GM21723 (cell line): ENCODE results near the gene TEX13A.

ENCODE experiments used
- ATAC-seq: cut with Tn5 transposase; IDR thresholded peaks from one replicate; pipeline ENCODE4 v1.9.1; 2021; ENCODE audit warnings: mild to moderate bottlenecking, moderate library complexity; ENCODE audit not compliant: unreplicated experiment

TEX13A gene

GRCh38 chrX:105179644-105180043, 40.9 kb downstream of the TEX13A start:
- ATAC-seq, result no peak

DNA sequence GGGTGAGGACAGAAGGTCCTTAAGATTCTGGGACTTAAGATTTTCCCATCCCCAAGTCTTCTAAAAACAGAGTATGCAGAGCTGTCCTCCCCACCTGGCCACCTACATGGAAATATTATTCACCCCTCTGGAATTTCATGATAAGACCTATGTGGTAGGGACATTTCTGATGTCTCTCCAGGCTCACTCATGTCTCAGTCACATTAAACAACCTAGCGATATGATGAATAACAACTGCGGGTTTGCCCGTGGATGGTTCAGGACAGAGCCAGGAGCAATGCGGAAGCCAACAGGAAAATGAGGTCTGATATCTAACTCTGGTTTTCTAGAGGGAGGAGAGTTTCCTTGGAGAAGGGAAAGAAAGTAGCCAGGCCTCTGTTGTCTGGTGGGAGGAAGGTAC, 47.4 kb downstream of the TEX13A start:
- ATAC-seq, result no peak
